Stimulated activated CD4-positive, alpha-beta T cell treated with anti-CD3 and anti-CD28 coated beads, Interleukin-12 subunit alpha, Interleukin-12 subunit beta, amount 100 ng/mL, for 4 hours (primary cell): ENCODE measurements around the gene MAST1.
"Not testable (repeated sequence)": the region's sequence is repeated elsewhere in the genome, so short reads cannot be mapped to it uniquely, and the experiment has no call there.

Source experiments
- DNase-seq: peaks from one replicate; pipeline ENCODE4 v3.0.0-alpha.2; 2020

MAST1 gene

GRCh38 chr19:12801466-12802266, 36.6 kb upstream of the MAST1 start, which contains the start of the genes PRDX2 and THSD8:
Gene PRDX2 (minus strand): TSS chr19:12801800. CDS start chr19:12801261, 539 bp downstream.
Gene THSD8 (plus strand): TSS chr19:12802069. CDS start chr19:12802072, 3 bp downstream.
- peak; percentile 75 for DNase-seq

GRCh38 chr19:12802267-12803106, 35.8 kb upstream of the MAST1 start:
- DNase-seq = no peak

GRCh38 chr19:12804051-12804450, 34.3 kb upstream of the MAST1 start:
- DNase-seq = no peak

- DNase-seq = peak; percentile 85
These were observed 31.9 kb upstream of the MAST1 start, which contains the start of gene RNASEH2A for GRCh38 chr19:12806242-12807081. Gene RNASEH2A (plus strand): TSS chr19:12806584. CDS start chr19:12806674, 90 bp downstream.

- DNase-seq = no peak
These were observed 23.2 kb upstream of the MAST1 start for GRCh38 chr19:12815088-12815487.

- not testable (repeated sequence) for DNase-seq
These were observed 21.1 kb upstream of the MAST1 start for GRCh38 chr19:12817188-12817587.

GRCh38 chr19:12817810-12818209, 20.5 kb upstream of the MAST1 start:
- DNase-seq = not testable (repeated sequence)

- DNase-seq = no peak
These were observed 16.6 kb upstream of the MAST1 start for GRCh38 chr19:12821761-12822160.

- DNase-seq = no peak
These were observed 12.8 kb upstream of the MAST1 start for GRCh38 chr19:12825254-12826131.

GRCh38 chr19:12828494-12828893, 9.8 kb upstream of the MAST1 start:
- peak; percentile 16 for DNase-seq

GRCh38 chr19:12833418-12833737, 4.9 kb upstream of the MAST1 start:
- DNase-seq = no peak

GRCh38 chr19:12833738-12834565, 4.4 kb upstream of the MAST1 start:
- DNase-seq = peak; percentile 43

- DNase-seq = no peak
These were observed 3.8 kb upstream of the MAST1 start, which contains the start of gene RTBDN for GRCh38 chr19:12834566-12834943. Gene RTBDN (minus strand): TSS chr19:12834579. CDS start chr19:12829979, 4,600 bp downstream.

- DNase-seq = no peak
These were observed 3.1 kb upstream of the MAST1 start for GRCh38 chr19:12834976-12835757.

- DNase-seq = no peak
These were observed 1.8 kb upstream of the MAST1 start for GRCh38 chr19:12836529-12836863.

- no peak for DNase-seq
These were observed 1.1 kb upstream of the MAST1 start for GRCh38 chr19:12837225-12837624.

- no peak for DNase-seq
These were observed 806 bp downstream of the MAST1 start for GRCh38 chr19:12838886-12839756.

- peak; percentile 19 for DNase-seq
These were observed 2.1 kb downstream of the MAST1 start for GRCh38 chr19:12840091-12841079.
